Right hindlimb (tissue), 1 donor: ENCODE measurements around the gene TAF15.

Experiments
- DNase-seq: peaks from one replicate; pipeline ENCODE4 v3.0.0-alpha.2; 2018

TAF15 gene

GRCh38 chr17:35875072-35875799 is 66.0 kb downstream of the TAF15 start:
- DNase-seq = no peak

GRCh38 chr17:35875800-35876139 is 66.5 kb downstream of the TAF15 start:
- no peak for DNase-seq

- DNase-seq = no peak
These were observed 67.2 kb downstream of the TAF15 start for GRCh38 chr17:35876534-35876933.

- no peak for DNase-seq
These were observed 68.2 kb downstream of the TAF15 start for GRCh38 chr17:35877345-35878029.

- no peak for DNase-seq
These were observed 69.1 kb downstream of the TAF15 start for GRCh38 chr17:35878361-35878760.

- DNase-seq = no peak
These were observed 70.7 kb downstream of the TAF15 start, which contains the start of gene CCL5 for GRCh38 chr17:35879773-35880654. Gene CCL5, minus strand, starts transcription at chr17:35880360.

GRCh38 chr17:35889241-35889640 is 80.0 kb downstream of the TAF15 start:
- no peak for DNase-seq

- DNase-seq = peak; percentile 41
These were observed 80.8 kb downstream of the TAF15 start for GRCh38 chr17:35889818-35890773.

- DNase-seq = no peak
These were observed 81.5 kb downstream of the TAF15 start for GRCh38 chr17:35890774-35891155.

- DNase-seq = no peak
These were observed 82.0 kb downstream of the TAF15 start for GRCh38 chr17:35891269-35891668.

GRCh38 chr17:35892091-35893035 is 83.1 kb downstream of the TAF15 start:
- no peak for DNase-seq

- DNase-seq = no peak
These were observed 84.5 kb downstream of the TAF15 start for GRCh38 chr17:35893751-35894150.

GRCh38 chr17:35894206-35894605 is 84.9 kb downstream of the TAF15 start:
- DNase-seq = no peak

GRCh38 chr17:35895636-35896587 is 86.6 kb downstream of the TAF15 start:
- no peak for DNase-seq
